Posterior cingulate gyrus (tissue), 11 donors: Measurements from ENCODE around the gene MAGEB1.

Experiments used
- DNase-seq, 10 donors: peaks; one replicate each; pipeline versions ENCODE4 v3.0.0 to v3.0.0-alpha.2; 2020 to 2021; ENCODE audit warnings: mixed read lengths in 3 of 10
- intact Hi-C: fragments of 100-400 bp; cut with DNase I; formaldehyde crosslinking; loops from one replicate; pipeline ENCODE4 v1.15.1; 2023

Gene MAGEB1

GRCh38 chrX:30283456-30284200 lies 36.7 kb downstream of the MAGEB1 start:
- intact Hi-C loops: no loop called here
- DNase-seq: no peak

- intact Hi-C loops: no loop called here
- no peak for DNase-seq
These were observed 49.7 kb downstream of the MAGEB1 start for GRCh38 chrX:30296408-30297254.

GRCh38 chrX:30301208-30301607 lies 54.3 kb downstream of the MAGEB1 start:
- no peak for DNase-seq

More at GRCh38 chrX:30301208-30301607, 54.3 kb downstream of the MAGEB1 start:
- intact Hi-C loops: no loop called here
